H1 (cell line): ENCODE results near the gene ASCC2. TPM values are rescaled to one million over a fixed set of nuclear protein-coding genes. Genes with fewer than 3 reads are reported as not detected.

ENCODE experiments used
- CTCF ChIA-PET: fragments of 300-600 bp; sonication (Branson Sonifier 250); formaldehyde crosslinking; loops from one replicate; lab custom pipeline; 2021; ENCODE audit not compliant: partially characterized antibody; lab: Charles Lee
- POLR2A ChIA-PET: fragments of 300-600 bp; sonication (Branson Sonifier 250); formaldehyde crosslinking; loops from one replicate; lab custom pipeline; 2021; ENCODE audit warnings: inconsistent platforms; ENCODE audit not compliant: partially characterized antibody; lab: Charles Lee
- DNase-seq, 2 experiments: peaks; one replicate each; pipeline versions ENCODE4 v3.0.0 to v3.0.0-alpha.2; 2010 to 2022; ENCODE audit warnings: low spot score in 2 of 2, low read depth in 1 of 2, mixed read lengths in 1 of 2
- FAIRE-seq: peaks from 2 replicates; lab custom pipeline; 2011; peaks lifted over from hg19 to GRCh38; lab: Jason Lieb, UNC
- H2AFZ ChIP-seq: 2 replicates; pipeline ENCODE4 v1.8.1; 2012; ENCODE audit warnings: low read length, inconsistent platforms
- H2AK5ac ChIP-seq: 2 replicates; pipeline ENCODE4 v1.6.1; 2013; ENCODE audit warnings: low read depth, low read length
- H2BK120ac ChIP-seq: replicated peaks from 2 replicates; pipeline ENCODE3; 2013; ENCODE audit warnings: low read depth, low read length, inconsistent platforms
- H2BK12ac ChIP-seq: 2 replicates; pipeline ENCODE4 v1.6.1; 2013; ENCODE audit warnings: low read depth, low read length
- H2BK15ac ChIP-seq: 2 replicates; pipeline ENCODE4 v1.6.1; 2013; ENCODE audit warnings: low read length
- H2BK20ac ChIP-seq: 2 replicates; pipeline ENCODE4 v1.6.1; 2013; ENCODE audit warnings: low read length
- H2BK5ac ChIP-seq: 2 replicates; pipeline ENCODE4 v1.6.1; 2013; ENCODE audit warnings: low read depth, low read length
- H3K14ac ChIP-seq: 2 replicates; pipeline ENCODE4 v1.6.1; 2013; ENCODE audit warnings: inconsistent platforms; ENCODE audit not compliant: insufficient read length
- H3K18ac ChIP-seq: 2 replicates; pipeline ENCODE4 v1.6.1; 2013; ENCODE audit warnings: low read length; ENCODE audit errors: extremely low read depth
- H3K23ac ChIP-seq: 2 replicates; pipeline ENCODE4 v1.6.1; 2013; ENCODE audit warnings: inconsistent platforms; ENCODE audit not compliant: insufficient read length
- H3K23me2 ChIP-seq: 2 replicates; pipeline ENCODE4 v1.6.1; 2013; ENCODE audit warnings: low read depth, low read length
- H3K27ac ChIP-seq: 2 replicates; pipeline ENCODE4 v1.6.1; 2011; ENCODE audit warnings: low read depth, low read length, inconsistent platforms
- H3K27me3 ChIP-seq, 4 experiments: replicated peaks in 1 of 4; 1 replicate in 1 of 4; 2 replicates in 3 of 4; pipeline versions ENCODE4 v1.6.1 to v1.8.1; 2011 to 2013; ENCODE audit warnings: low read length in 3 of 4, mild to moderate bottlenecking in 3 of 4, inconsistent platforms in 2 of 4, mixed read lengths in 2 of 4, moderate library complexity in 1 of 4; ENCODE audit not compliant: control insufficient read depth in 3 of 4, insufficient read depth in 3 of 4; ENCODE audit errors: extremely low read depth in 1 of 4
- H3K36me3 ChIP-seq, 4 experiments: 2 replicates each; pipeline versions ENCODE4 v1.6.1 to v1.8.1; 2011 to 2013; ENCODE audit warnings: mild to moderate bottlenecking in 4 of 4, low read length in 3 of 4, moderate library complexity in 2 of 4, control low read depth in 1 of 4, inconsistent platforms in 1 of 4; ENCODE audit not compliant: insufficient read depth in 4 of 4, control insufficient read depth in 2 of 4
- H3K4ac ChIP-seq: replicated peaks from 2 replicates; pipeline ENCODE3; 2013; ENCODE audit warnings: low read length, low read depth, mixed read lengths, inconsistent platforms; ENCODE audit not compliant: insufficient read length
- H3K4me1 ChIP-seq, 4 experiments: replicated peaks in 1 of 4; 1 replicate in 1 of 4; 2 replicates in 3 of 4; pipeline versions ENCODE4 v1.6.1 to v1.8.1; 2011 to 2013; ENCODE audit warnings: low read length in 3 of 4, inconsistent platforms in 2 of 4, mixed read lengths in 1 of 4; ENCODE audit not compliant: insufficient read depth in 4 of 4, control insufficient read depth in 3 of 4
- H3K4me2 ChIP-seq, 2 experiments: 2 replicates each; pipeline versions ENCODE4 v1.6.1 to v1.8.1; 2011 to 2013; ENCODE audit warnings: low read depth in 2 of 2, low read length in 2 of 2, control low read depth in 1 of 2, inconsistent platforms in 1 of 2, mild to moderate bottlenecking in 1 of 2; ENCODE audit not compliant: insufficient read depth in 1 of 2
- H3K4me3 ChIP-seq, 4 experiments: fragments of 200-600, 300-600 bp in 1 of 4; sonication (generic), shearing (Covaris generic), sonication (Bioruptor Twin) in 1 of 4; 2 replicates each; pipeline versions ENCODE4 v1.5.1 to v1.8.1; 2011 to 2016; ENCODE audit warnings: low read length in 4 of 4, low read depth in 3 of 4, control low read depth in 2 of 4, inconsistent platforms in 2 of 4, mild to moderate bottlenecking in 2 of 4, mixed read lengths in 1 of 4, moderate library complexity in 1 of 4; ENCODE audit not compliant: insufficient read depth in 2 of 4; ENCODE audit errors: extremely low read depth in 1 of 4
- H3K56ac ChIP-seq: replicated peaks from 2 replicates; pipeline ENCODE3; 2013; ENCODE audit warnings: low read depth, mild to moderate bottlenecking, mixed read lengths, low read length, inconsistent platforms; ENCODE audit not compliant: insufficient read length
- H3K79me1 ChIP-seq: 2 replicates; pipeline ENCODE4 v1.6.1; 2013; ENCODE audit warnings: low read depth, low read length, control low read depth
- H3K79me2 ChIP-seq, 2 experiments: 2 replicates each; pipeline versions ENCODE4 v1.6.1 to v1.8.1; 2012 to 2013; ENCODE audit warnings: low read length in 2 of 2, mild to moderate bottlenecking in 2 of 2, inconsistent platforms in 1 of 2; ENCODE audit not compliant: insufficient read depth in 2 of 2, control insufficient read depth in 1 of 2
- H3K9ac ChIP-seq, 4 experiments: replicated peaks in 1 of 4; 1 replicate in 1 of 4; 2 replicates in 3 of 4; pipeline versions ENCODE4 v1.6.1 to v1.8.1; 2011 to 2013; ENCODE audit warnings: low read depth in 3 of 4, low read length in 3 of 4, control low read depth in 2 of 4, mild to moderate bottlenecking in 2 of 4, moderate library complexity in 2 of 4, inconsistent platforms in 1 of 4; ENCODE audit errors: extremely low read depth in 1 of 4
- H3K9me3 ChIP-seq, 2 experiments: 2 replicates each; pipeline versions ENCODE4 v1.6.1 to v1.8.1; 2012 to 2013; ENCODE audit warnings: mild to moderate bottlenecking in 2 of 2, moderate library complexity in 2 of 2, control low read depth in 1 of 2, inconsistent platforms in 1 of 2, low read depth in 1 of 2, low read length in 1 of 2, mixed read lengths in 1 of 2; ENCODE audit not compliant: insufficient read depth in 2 of 2
- H4K20me1 ChIP-seq, 2 experiments: replicated peaks in 1 of 2; 2 replicates each; pipeline versions ENCODE3 to v1.8.1; 2011 to 2013; ENCODE audit warnings: inconsistent platforms in 2 of 2, low read length in 2 of 2, mild to moderate bottlenecking in 1 of 2; ENCODE audit not compliant: insufficient read depth in 2 of 2, control insufficient read depth in 1 of 2
- H4K5ac ChIP-seq: 2 replicates; pipeline ENCODE4 v1.6.1; 2013; ENCODE audit warnings: low read length, low read depth, mixed read lengths, inconsistent platforms; ENCODE audit not compliant: insufficient read length
- H4K8ac ChIP-seq: 2 replicates; pipeline ENCODE4 v1.8.0; 2013; ENCODE audit warnings: mild to moderate bottlenecking, moderate library complexity, low read length, inconsistent platforms; ENCODE audit not compliant: insufficient read depth; ENCODE audit errors: extremely low read depth
- H4K91ac ChIP-seq: replicated peaks from 2 replicates; pipeline ENCODE3; 2013; ENCODE audit warnings: low read length, mixed read lengths, inconsistent platforms; ENCODE audit not compliant: insufficient read length
- NRF1 ChIP-seq: IDR thresholded peaks from 2 replicates; pipeline ENCODE4 v1.6.1; 2011; ENCODE audit warnings: mild to moderate bottlenecking, low read depth, low read length, improper control_type of control experiment
- POU5F1 ChIP-seq: IDR thresholded peaks from 2 replicates; pipeline ENCODE4 v1.6.1; 2011; ENCODE audit warnings: low read depth, mild to moderate bottlenecking, low read length, moderate library complexity
- SIRT6 ChIP-seq: IDR thresholded peaks from one replicate; pipeline ENCODE4 v1.7.1; 2012; ENCODE audit warnings: low read length, inconsistent platforms
- SP4 ChIP-seq: IDR thresholded peaks from 2 replicates; pipeline ENCODE4 v1.6.1; 2012; ENCODE audit warnings: low read length, inconsistent platforms
- SUZ12 ChIP-seq: fragments of 200-600 bp; sonication (generic); IDR thresholded peaks from 2 replicates; pipeline ENCODE4 v1.6.1; 2012; ENCODE audit warnings: mild to moderate bottlenecking, inconsistent platforms, low read length, moderate library complexity, mixed read lengths
- WGBS, 2 experiments: shearing (Covaris generic) in 1 of 2; methylation state at CpG; one replicate each; pipeline versions ENCODE4 v1.1.6 to v1.1.7; 2013 to 2015; ENCODE audit warnings: low lambda C conversion rate in 2 of 2, mixed read lengths in 2 of 2, inconsistent platforms in 1 of 2, low coverage in 1 of 2, missing lambda C conversion rate in 1 of 2; ENCODE audit not compliant: insufficient replicate concordance in 2 of 2, insufficient coverage in 1 of 2, insufficient read length in 1 of 2; ENCODE audit errors: extremely low coverage in 1 of 2, missing lambda C conversion rate in 1 of 2; 5-methylcytosine and 5-hydroxymethylcytosine counted together
- polyA plus RNA-seq, 7 experiments: library from polyadenylated mRNA; depleted of rRNA in 3 of 7; stranded (reverse) in 5 of 7; unstranded in 2 of 7; fragments of >200 nt in 5 of 7; fragments of 200-250 nt in 2 of 7; gene quantifications; 1 replicate in 5 of 7; 2 replicates in 1 of 7; 4 replicates in 1 of 7; pipeline versions ENCODE4 v1.2.1 to v1.2.3, GENCODE V29; 2011 to 2013; ENCODE audit warnings: missing spikeins in 2 of 7, mixed read lengths in 2 of 7
- total RNA-seq: library from RNA; stranded (reverse); fragmentation: NEBNext Ultra II Directional; extraction: Animal tissue kit (Norgen Biotek cat#: 25700); gene quantifications from 2 replicates; pipeline ENCODE4 v1.2.1, GENCODE V29; 2021

Gene ASCC2
- total and polyA plus RNA-seq, 2 of the 8 experiments (the other 6 are each of a cell fraction or from before 2014, with no cell fraction given), result 35.0 to 35.8 TPM

GRCh38 chr22:29786031-29786430, 52.0 kb downstream of the ASCC2 start:
- Histone ChIP-seq H4K20me1 (peaks cover 0 to 1% of the 10 kb centered on the region in 2 experiments), H4K91ac (no peak overlapping the region), H3K18ac (no peak overlapping the region), H3K4ac (no peak overlapping the region), H3K27ac (no peak overlapping the region), H3K36me3 (peaks cover 0 to 14% (median under 1%) of the 10 kb centered on the region in 4 experiments; a peak in 2 of 8 replicates), H3K23ac (no peak overlapping the region), H3K9me3 (no peaks in the 10 kb centered on the region), H3K27me3 (no peaks in the 10 kb centered on the region), H3K4me3 (no peak overlapping the region), H3K23me2 (no peaks in the 10 kb centered on the region), H2BK12ac (no peak overlapping the region), H4K8ac (no peak overlapping the region), H2BK20ac (no peak overlapping the region), H3K4me1 (peaks cover 0 to 2% (median 0%) of the 10 kb centered on the region in 4 experiments; a peak in 1 of 7 replicates), H3K79me1 (no peaks in the 10 kb centered on the region)
- CTCF ChIA-PET, result interaction anchor here (0.8 to 5.4 kb wide), 2 partner anchors 13 kb away, joined by 3 to 33 read pairs; no protein-coding TSS in a partner anchor
- no peak for DNase-seq
- 79% methylated on average over 5 of the region's 5 CpGs; no CpG with 5 or more reads in 1 of the 2 experiments for WGBS, 2 experiments
- TF ChIP-seq NRF1 (no peak), SUZ12 (no peak), POU5F1 (no peak), SIRT6 (no peak), SP4 (no peak)
- TF ChIP-seq, all 59 proteins: peak for 0
- no peak overlapping the region for H2BK15ac ChIP-seq
- no peak overlapping the region for H3K4me2 ChIP-seq
- H3K14ac ChIP-seq, result no peak overlapping the region
- no peak overlapping the region for H2AFZ ChIP-seq
- H2AK5ac ChIP-seq, result no peak overlapping the region
- POLR2A ChIA-PET, result interaction anchor here (0.9 to 2.3 kb wide), 3 partner anchors 10 to 96 kb away, joined by 3 to 6 read pairs (median 4); partner anchors contain the start of gene ZMAT5
- H3K56ac ChIP-seq, result no peak overlapping the region
- H2BK5ac ChIP-seq, result no peak overlapping the region
- H3K79me2 ChIP-seq, result no peaks in the 10 kb centered on the region
- H2BK120ac ChIP-seq, result no peak overlapping the region
- no peak overlapping the region for H4K5ac ChIP-seq
- no peak for FAIRE-seq
- no peak overlapping the region for H3K9ac ChIP-seq
